ENCODE data around the gene MYH7. TPM values are rescaled to one million over a fixed set of nuclear protein-coding genes. Genes with fewer than 3 reads are reported as not detected.
"Not testable (repeated sequence)": the region's sequence is repeated elsewhere in the genome, so short reads cannot be mapped to it uniquely, and the experiment has no call there.

The MYH7 gene
- total RNA-seq, 2 donors from 2014 or later: not detected

DNA sequence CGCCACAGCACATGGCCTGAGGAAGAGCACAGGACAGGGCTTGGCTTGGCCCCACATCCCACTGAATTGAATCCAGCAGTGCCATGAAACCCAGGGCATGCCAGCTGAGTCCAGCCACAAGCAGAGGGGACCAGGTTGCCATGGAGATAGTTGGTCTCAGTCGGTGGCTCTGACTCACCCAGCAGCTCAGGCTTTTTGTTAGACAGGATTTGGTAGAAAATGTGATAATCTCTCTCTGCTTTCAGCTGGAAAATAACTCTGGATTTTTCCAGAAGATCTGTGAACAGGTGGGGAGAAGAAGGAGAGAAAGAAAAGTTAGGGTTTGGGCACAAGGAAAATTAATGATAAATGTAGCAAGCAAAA lies 4.8 kb downstream of the MYH7 start:
- Mint-ChIP-seq H3K4me1 (ENCODE audit: low read depth in 2 of 2) (no peaks in the 10 kb centered on the region), H3K4me3 (no peak overlapping the region), H3K27ac (no peak overlapping the region), H3K36me3 (no peaks in the 10 kb centered on the region), H3K9me3 (no peaks in the 10 kb centered on the region), H3K27me3 (peaks cover 15 to 31% of the 10 kb centered on the region in 2 donors)
- DNase-seq (ENCODE audit: low spot score) (peak; percentile 12), ATAC-seq (no peak)

DNA sequence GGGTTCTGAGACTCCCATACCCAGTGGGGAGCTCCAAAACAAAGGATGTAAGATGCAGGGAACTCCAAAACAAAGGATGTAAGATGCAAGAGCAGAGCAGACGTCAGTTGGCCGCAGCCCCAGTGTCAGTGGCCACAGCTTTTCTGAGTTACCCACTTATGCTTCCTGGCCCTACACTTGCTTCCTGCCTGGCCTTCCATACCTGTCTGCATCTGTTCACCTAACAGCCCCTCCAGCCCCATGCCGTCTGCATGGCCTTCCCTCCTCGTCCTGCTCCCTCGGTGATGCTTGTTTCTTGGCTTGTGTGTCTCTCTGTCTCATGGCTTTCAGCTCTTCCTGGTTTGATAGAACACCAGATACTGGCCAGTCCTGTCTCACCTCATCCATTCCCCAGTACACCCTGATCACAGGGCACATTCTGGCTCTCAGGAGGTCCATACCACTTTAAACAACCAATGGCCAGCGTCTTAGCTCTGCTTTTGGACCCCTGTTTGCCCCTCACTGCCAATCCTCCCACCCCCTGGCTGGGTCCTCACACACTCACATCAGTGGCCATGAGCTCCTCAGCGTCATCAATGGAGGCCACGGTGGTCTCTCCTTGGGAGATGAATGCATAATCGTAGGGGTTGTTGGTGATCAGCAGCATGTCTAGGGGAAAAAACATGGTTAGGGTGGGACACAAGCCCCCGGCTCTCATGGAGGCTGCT lies 5.3 kb downstream of the MYH7 start:
- no peak for ATAC-seq
- Mint-ChIP-seq H3K4me1 (ENCODE audit: low read depth in 2 of 2) (no peaks in the 10 kb centered on the region), H3K36me3 (no peaks in the 10 kb centered on the region), H3K4me3 (no peak overlapping the region), H3K9me3 (no peaks in the 10 kb centered on the region), H3K27ac (no peak overlapping the region), H3K27me3 (peaks cover 15 to 31% of the 10 kb centered on the region in 2 donors)
- DNase-seq (ENCODE audit: low spot score): peak; percentile 13

DNA sequence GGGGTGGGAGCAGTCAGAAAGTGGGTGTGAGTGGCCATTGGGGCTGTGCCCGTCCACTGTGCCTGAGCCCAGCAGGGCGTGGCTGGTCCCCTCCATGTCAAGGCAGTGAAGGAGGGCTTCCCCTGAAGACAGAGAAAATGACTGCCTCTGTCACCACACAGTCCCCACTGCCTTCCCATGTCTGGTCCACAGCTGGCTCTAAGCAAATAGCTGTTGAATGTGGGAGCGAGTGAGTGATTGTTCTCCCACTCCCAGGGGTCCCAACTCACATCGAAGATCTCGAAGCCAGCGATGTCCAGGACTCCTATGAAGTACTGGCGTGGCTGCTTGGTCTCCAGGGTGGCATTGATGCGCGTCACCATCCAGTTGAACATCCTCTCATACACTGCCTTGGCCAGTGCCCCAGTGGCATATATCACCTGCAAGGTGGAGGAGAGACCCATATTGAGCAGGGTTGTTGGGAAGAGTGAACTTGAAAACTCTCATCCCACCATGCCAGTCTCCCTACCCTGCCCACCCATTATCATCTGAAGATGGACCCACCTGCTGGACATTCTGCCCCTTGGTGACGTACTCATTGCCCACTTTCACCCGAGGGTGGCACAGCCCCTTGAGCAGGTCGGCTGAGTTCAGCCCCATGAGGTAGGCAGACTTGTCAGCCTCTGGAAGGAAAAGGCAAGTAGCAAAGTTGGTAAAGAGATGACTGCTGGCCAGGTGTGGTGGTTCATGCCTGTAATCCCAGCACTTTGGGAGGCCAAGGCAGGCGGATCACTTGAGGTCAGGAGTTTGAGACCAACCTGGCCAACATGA lies 6.6 kb downstream of the MYH7 start:
- Mint-ChIP-seq H3K36me3 (no peaks in the 10 kb centered on the region), H3K27ac (no peak overlapping the region), H3K27me3 (peaks cover 14 to 26% of the 10 kb centered on the region in 2 donors), H3K9me3 (no peaks in the 10 kb centered on the region), H3K4me3 (no peak overlapping the region), H3K4me1 (ENCODE audit: low read depth in 2 of 2) (no peaks in the 10 kb centered on the region)
- ATAC-seq (no peak), DNase-seq (ENCODE audit: low spot score) (peak; percentile 16)

DNA sequence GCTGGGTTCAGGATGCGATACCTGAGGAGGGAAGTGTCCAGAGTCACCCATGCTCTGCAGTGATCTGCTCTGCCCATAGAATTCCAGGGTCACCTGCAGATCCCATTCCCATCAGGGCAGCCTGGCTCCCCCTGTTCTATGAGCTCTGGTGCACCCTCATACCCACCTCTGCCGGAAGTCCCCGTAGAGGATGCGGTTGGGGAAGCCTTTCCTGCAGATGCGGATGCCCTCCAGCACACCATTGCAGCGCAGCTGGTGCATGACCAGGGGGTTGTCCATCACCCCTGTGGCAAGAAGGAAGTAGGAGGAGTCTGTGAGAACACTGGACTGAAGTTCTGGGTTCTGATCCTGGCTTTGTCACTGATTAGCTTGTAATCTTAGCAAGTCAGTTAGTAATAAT lies 9.7 kb downstream of the MYH7 start:
- Mint-ChIP-seq H3K27me3 (peaks cover 3 to 12% of the 10 kb centered on the region in 2 donors), H3K4me1 (ENCODE audit: low read depth in 2 of 2) (peaks cover 4 to 11% of the 10 kb centered on the region in 2 donors)
- ATAC-seq; DNase-seq (ENCODE audit: low spot score); H3K27ac Mint-ChIP-seq; H3K4me3 Mint-ChIP-seq; H3K9me3 Mint-ChIP-seq; H3K36me3 Mint-ChIP-seq: not testable (repeated sequence)

DNA sequence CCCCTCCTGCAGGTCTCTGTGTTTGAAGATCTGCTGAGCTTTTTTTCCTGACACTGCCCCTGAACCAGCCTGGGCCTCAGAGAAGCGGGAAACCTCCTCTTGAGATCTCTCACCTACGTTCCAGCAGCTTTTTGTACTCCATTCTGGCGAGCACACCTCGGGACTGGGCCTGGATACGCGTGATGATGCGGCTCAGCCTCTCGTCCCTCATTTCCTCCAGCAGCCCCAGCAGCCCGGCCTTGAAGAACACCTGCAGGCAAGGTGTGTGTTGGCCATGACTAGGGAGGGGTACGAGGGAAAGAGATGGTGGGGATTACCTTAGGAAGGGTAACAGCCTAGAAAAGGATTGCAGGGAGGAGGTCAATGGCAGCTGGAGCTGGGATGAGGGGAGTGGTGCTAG lies 10.3 kb downstream of the MYH7 start:
- no peak overlapping the region for H3K4me3 Mint-ChIP-seq
- H3K27me3 Mint-ChIP-seq: peaks cover 2 to 6% of the 10 kb centered on the region in 2 donors
- peaks cover 4 to 13% of the 10 kb centered on the region in 2 donors for H3K4me1 Mint-ChIP-seq (ENCODE audit: low read depth in 2 of 2)
- H3K27ac Mint-ChIP-seq: no peak overlapping the region
- H3K36me3 Mint-ChIP-seq: no peaks in the 10 kb centered on the region
- ATAC-seq (no peak), DNase-seq (ENCODE audit: low spot score) (no peak)
- H3K9me3 Mint-ChIP-seq: no peaks in the 10 kb centered on the region

DNA sequence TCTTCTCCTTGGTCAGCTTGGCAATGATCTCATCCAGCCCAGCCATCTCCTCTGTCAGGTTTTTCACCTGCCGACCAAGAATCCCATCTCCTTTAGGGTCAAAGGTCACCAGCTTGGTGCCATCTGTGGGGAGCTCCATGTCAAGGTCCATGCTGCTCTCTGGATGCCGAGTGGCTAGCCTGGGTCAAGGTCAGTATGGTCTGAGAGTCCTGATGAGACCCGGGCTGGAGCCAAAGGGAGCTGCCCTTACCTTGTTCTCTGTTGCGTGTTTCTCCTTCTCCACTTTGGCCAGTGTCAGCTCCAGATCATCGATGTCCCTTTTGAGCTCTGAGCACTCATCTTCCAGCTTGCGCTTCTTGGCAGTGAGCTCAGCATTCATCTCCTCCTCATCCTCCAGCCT lies 11.8 kb downstream of the MYH7 start:
- Mint-ChIP-seq H3K36me3 (no peaks in the 10 kb centered on the region), H3K9me3 (no peaks in the 10 kb centered on the region), H3K27ac (no peak overlapping the region), H3K4me1 (ENCODE audit: low read depth in 2 of 2) (peaks cover 4 to 13% of the 10 kb centered on the region in 2 donors), H3K4me3 (no peak overlapping the region), H3K27me3 (peaks cover 0 to 2% of the 10 kb centered on the region in 2 donors)
- no peak for ATAC-seq
- no peak for DNase-seq (ENCODE audit: low spot score)

DNA sequence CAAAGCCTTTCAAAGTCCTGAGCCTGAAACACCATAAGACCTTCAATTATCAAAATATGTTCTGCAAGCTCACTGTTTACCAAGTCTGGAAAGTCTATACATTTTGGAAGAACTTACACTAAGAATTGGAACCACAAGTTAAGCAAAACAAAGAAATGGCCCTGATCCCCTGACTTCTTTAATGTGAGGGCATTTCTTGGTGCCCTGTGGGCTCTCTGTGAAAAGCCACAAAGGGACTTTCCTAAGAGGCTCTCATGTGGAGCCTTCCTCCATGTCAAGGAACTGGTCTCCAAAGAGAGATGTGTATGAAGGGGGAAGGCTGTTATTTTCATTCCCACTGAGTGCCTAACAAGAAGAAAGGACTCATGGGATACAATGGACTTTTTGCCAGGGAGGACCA lies 13.9 kb downstream of the MYH7 start:
- Mint-ChIP-seq H3K4me1 (ENCODE audit: low read depth in 2 of 2) (peaks cover 4 to 13% of the 10 kb centered on the region in 2 donors), H3K36me3 (no peaks in the 10 kb centered on the region), H3K27ac (peak overlapping the region; percentile 54 to 68), H3K27me3 (peaks cover 0 to 2% of the 10 kb centered on the region in 2 donors), H3K9me3 (no peaks in the 10 kb centered on the region), H3K4me3 (peak overlapping the region; percentile 42)
- ATAC-seq (peak; percentile 61 to 72), DNase-seq (ENCODE audit: low spot score) (no peak)

DNA sequence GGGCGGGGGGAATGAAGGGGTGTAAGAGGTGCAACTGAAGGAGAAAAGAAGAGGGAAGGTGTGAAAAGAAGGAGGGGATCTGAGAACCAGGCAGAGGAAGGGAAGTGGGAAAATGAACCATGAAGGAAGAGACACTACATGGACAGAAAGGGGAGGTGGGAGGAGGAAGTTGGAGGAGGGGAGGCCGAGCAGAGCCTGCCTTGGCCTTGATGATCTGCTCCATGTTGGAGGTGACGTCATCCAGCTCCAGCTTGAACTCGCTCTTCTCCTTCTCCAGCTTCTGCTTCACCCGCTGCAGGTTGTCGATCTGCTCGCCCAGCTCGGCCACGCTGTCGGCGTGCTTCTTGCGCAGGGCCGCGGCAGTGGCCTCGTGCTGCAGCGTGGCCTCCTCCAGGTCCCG lies 15.8 kb downstream of the MYH7 start:
- not testable (repeated sequence) for H3K36me3 Mint-ChIP-seq; H3K9me3 Mint-ChIP-seq; DNase-seq (ENCODE audit: low spot score); H3K4me3 Mint-ChIP-seq; H3K27me3 Mint-ChIP-seq; ATAC-seq
- H3K4me1 Mint-ChIP-seq (ENCODE audit: low read depth in 2 of 2): peaks cover 4 to 13% of the 10 kb centered on the region in 2 donors
- H3K27ac Mint-ChIP-seq: peak overlapping the region in 1 of 2 donors; percentile 69

DNA sequence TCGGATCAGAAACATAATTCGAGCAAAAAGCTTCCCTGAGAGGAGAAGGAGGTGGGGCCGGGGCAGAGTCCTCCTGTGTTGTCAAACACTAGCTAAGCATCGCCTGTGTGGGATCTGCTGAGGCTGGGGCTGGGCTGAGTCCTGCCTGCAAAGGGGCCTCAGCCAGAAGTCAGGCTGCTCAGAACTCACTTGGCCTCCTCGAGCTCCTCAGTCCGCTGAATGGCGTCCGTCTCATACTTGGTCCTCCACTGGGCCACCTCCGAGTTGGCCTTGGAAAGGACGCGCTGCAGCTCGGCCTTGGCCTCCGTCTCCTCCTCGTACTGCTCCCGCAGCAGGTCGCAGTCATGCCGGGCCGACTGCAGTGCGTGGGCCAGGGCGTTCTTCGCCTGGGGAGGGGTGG lies 17.4 kb downstream of the MYH7 start:
- no peaks in the 10 kb centered on the region for H3K27me3 Mint-ChIP-seq
- ATAC-seq: no peak
- peaks cover 4 to 13% of the 10 kb centered on the region in 2 donors for H3K4me1 Mint-ChIP-seq (ENCODE audit: low read depth in 2 of 2)
- no peak for DNase-seq (ENCODE audit: low spot score)
- no peaks in the 10 kb centered on the region for H3K9me3 Mint-ChIP-seq
- no peak overlapping the region for H3K4me3 Mint-ChIP-seq
- no peaks in the 10 kb centered on the region for H3K36me3 Mint-ChIP-seq
- H3K27ac Mint-ChIP-seq: no peak overlapping the region

DNA sequence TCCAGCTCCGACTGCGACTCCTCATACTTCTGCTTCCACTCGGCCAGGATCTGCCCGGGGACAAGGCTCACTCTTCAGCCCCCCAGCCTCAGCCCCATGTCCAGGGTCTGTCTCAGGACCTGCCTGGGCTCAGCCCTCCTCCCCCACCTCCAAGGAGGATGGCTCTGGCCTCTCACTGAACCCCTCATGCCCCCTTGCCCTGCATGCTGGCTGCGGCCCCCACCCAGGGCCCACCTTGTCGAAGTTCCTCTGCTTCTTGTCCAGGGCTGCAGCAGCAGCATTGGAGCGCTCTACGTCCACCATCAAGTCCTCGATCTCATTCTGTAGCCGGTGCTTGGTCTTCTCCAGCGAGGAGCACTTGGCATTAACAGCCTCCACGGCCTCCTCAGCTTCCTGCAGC lies 18.2 kb downstream of the MYH7 start:
- H3K27ac Mint-ChIP-seq; H3K9me3 Mint-ChIP-seq; DNase-seq (ENCODE audit: low spot score); H3K4me3 Mint-ChIP-seq; ATAC-seq; H3K36me3 Mint-ChIP-seq; H3K27me3 Mint-ChIP-seq: not testable (repeated sequence)
- H3K4me1 Mint-ChIP-seq (ENCODE audit: low read depth in 2 of 2): peaks cover 4 to 13% of the 10 kb centered on the region in 2 donors

DNA sequence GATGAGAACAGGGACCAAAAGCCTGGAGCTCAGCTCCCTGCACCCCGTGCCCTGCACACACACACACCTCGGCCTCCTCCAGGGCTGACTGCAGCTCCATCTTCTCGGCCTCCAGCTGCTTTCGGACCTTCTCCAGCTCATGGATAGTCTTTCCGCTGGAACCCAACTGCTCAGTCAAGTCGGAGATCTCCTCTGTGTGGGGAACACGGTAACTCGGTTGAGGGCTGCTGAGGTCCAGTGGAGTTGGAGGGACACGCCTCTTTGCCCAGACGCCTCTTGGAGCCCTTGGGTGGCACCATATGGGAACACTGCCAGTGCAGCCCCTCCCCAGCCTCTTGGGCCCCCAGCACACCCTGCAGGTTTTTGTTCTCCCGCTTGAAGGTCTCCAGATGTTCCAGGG lies 18.7 kb downstream of the MYH7 start:
- Mint-ChIP-seq H3K36me3 (no peaks in the 10 kb centered on the region), H3K27me3 (no peaks in the 10 kb centered on the region), H3K9me3 (no peaks in the 10 kb centered on the region), H3K4me1 (ENCODE audit: low read depth in 2 of 2) (peaks cover 4 to 11% of the 10 kb centered on the region in 2 donors), H3K27ac (no peak overlapping the region), H3K4me3 (no peak overlapping the region)
- no peak for ATAC-seq
- no peak for DNase-seq (ENCODE audit: low spot score)

DNA sequence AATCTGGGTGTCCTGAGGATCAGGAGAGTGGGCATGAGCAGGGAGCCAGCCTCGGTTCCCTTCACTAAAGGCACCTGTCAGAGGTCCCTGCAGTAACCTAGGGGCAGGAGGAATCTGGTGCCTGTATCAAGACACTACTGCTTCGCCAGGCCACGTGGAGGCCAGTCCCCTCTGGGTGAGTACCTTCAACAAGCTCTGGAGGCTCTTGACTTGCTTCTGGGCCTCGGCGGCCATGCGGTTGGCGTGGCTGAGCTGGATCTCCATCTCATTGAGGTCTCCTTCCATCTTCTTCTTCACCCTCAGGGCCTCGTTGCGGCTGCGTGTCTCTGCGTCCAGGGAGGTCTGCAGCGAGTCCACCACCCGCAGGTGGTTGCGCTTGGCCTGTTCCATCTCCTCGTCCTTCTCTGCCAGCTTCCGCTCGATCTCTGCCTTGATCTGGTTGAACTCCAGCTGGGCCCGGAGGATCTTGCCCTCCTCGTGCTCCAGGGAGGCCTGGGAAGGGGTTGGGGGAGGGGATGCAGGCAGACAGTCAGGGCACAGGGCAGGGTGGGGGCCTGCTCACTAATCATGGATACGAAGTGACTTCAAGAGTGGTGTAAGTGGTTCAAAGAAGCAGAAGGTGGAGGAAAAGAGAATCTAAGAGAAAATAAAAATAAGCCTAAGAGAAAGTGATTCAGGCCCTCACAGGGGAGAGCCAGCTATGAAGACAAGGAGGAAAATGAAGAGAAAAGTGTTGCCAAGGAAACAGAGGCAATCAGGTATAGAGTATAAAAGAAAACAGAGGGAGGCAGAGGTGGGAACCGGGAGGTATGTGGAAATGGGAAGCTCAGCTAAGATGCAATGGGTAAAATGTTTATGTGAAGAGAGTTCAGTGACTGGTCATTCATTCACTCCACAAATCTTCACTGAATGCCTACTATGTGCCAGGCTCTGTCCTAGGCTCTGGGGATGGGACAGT lies 19.4 kb downstream of the MYH7 start:
- ATAC-seq: no peak
- H3K9me3 Mint-ChIP-seq: no peaks in the 10 kb centered on the region
- H3K27me3 Mint-ChIP-seq: peaks cover 0 to under 1% of the 10 kb centered on the region in 2 donors
- H3K27ac Mint-ChIP-seq: no peak overlapping the region
- no peak overlapping the region for H3K4me3 Mint-ChIP-seq
- H3K36me3 Mint-ChIP-seq: no peaks in the 10 kb centered on the region
- no peak for DNase-seq (ENCODE audit: low spot score)
- H3K4me1 Mint-ChIP-seq (ENCODE audit: low read depth in 2 of 2): peaks cover 0 to 4% of the 10 kb centered on the region in 2 donors

DNA sequence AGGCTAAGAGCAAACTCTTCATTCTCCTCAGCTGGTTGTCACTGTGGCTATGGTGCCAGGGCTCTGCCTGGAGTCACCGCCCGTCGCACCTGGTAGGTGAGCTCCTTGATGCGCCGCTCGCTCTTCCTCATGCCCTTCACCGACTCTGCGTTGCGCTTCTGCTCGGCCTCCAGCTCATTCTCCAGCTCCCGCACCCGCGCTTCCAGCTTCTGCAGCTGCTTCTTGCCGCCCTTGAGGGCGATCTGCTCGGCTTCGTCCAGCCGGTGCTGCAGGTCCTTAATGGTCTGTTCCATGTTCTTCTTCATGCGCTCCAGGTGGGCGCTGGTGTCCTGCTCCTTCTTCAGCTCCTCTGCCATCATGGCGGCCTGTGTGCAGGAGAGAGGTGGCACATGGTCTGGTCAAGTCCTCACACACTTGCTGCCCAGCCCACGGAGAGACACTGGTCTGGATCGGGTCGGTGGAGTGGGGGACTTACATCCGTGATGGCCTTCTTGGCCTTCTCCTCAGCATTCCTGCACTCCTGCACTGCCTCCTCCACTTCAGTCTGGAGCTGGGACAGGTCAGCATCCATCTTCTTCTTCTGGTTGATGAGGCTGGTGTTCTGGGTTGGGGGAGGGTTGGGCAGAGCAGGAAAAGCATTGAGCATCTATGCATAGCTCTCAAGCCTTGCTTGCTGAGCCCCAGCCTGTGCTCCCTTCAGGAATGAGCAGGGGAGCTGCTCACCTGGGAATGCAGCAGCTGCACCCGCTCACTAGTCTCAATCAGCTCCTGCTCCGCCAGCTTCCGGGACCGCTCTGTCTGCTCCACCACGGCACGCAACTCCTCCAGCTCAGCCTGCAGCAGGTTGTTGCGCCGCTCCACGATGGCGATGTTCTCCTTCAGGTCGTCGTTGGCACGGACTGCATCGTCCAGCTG lies 20.3 kb downstream of the MYH7 start:
- Mint-ChIP-seq H3K27me3 (peaks cover 3 to 10% of the 10 kb centered on the region in 2 donors), H3K4me3 (no peak overlapping the region), H3K27ac (no peak overlapping the region), H3K9me3 (no peaks in the 10 kb centered on the region), H3K36me3 (no peaks in the 10 kb centered on the region), H3K4me1 (ENCODE audit: low read depth in 2 of 2) (no peaks in the 10 kb centered on the region)
- ATAC-seq: no peak
- DNase-seq (ENCODE audit: low spot score): no peak
